Fibroblast of gingiva (primary cell): ENCODE data around the gene RIMBP2.

Source experiments
- DNase-seq: peaks from one replicate; pipeline ENCODE4 v3.0.0-alpha.2; 2011; ENCODE audit warnings: low read depth

RIMBP2 gene

GRCh38 chr12:130441771-130442760 is 274.0 kb downstream of the RIMBP2 start:
- DNase-seq: no peak

GRCh38 chr12:130440411-130441080 is 275.6 kb downstream of the RIMBP2 start:
- no peak for DNase-seq

GRCh38 chr12:130439250-130439649 is 276.8 kb downstream of the RIMBP2 start:
- DNase-seq: no peak

- no peak for DNase-seq
Observed at GRCh38 chr12:130438711-130439110, 277.4 kb downstream of the RIMBP2 start.

GRCh38 chr12:130438243-130438620 is 277.9 kb downstream of the RIMBP2 start:
- DNase-seq: no peak

GRCh38 chr12:130437555-130438242 is 278.4 kb downstream of the RIMBP2 start:
- no peak for DNase-seq

- no peak for DNase-seq
Observed at GRCh38 chr12:130436741-130437501, 279.2 kb downstream of the RIMBP2 start.

- DNase-seq: no peak
Observed at GRCh38 chr12:130435826-130436225, 280.3 kb downstream of the RIMBP2 start.

- no peak for DNase-seq
Observed at GRCh38 chr12:130435331-130435730, 280.8 kb downstream of the RIMBP2 start.

GRCh38 chr12:130434560-130434959 is 281.5 kb downstream of the RIMBP2 start:
- DNase-seq: no peak

GRCh38 chr12:130433834-130434233 is 282.3 kb downstream of the RIMBP2 start:
- no peak for DNase-seq

GRCh38 chr12:130433411-130433810 is 282.7 kb downstream of the RIMBP2 start:
- no peak for DNase-seq

- DNase-seq: no peak
Observed at GRCh38 chr12:130431176-130431575, 284.9 kb downstream of the RIMBP2 start.

GRCh38 chr12:130429656-130430505 is 286.2 kb downstream of the RIMBP2 start:
- no peak for DNase-seq

- no peak for DNase-seq
Observed at GRCh38 chr12:130428116-130428515, 288.0 kb downstream of the RIMBP2 start.

- no peak for DNase-seq
Observed at GRCh38 chr12:130427381-130427887, 288.7 kb downstream of the RIMBP2 start.

GRCh38 chr12:130425698-130426245 is 290.3 kb downstream of the RIMBP2 start:
- DNase-seq: no peak

GRCh38 chr12:130424858-130425697 is 291.0 kb downstream of the RIMBP2 start:
- no peak for DNase-seq
